ENCODE measurements around the gene CCL8.

CCL8 gene

GRCh38 chr17:34366010-34366409 lies 46.8 kb downstream of the CCL8 start:
- WGBS (ENCODE audit: insufficient coverage, insufficient read length): no CpG with 5 or more reads among the region's 1 CpG
- peaks cover 3% of the 10 kb centered on the region for H3K4me1 ChIP-seq (ENCODE audit: control insufficient read depth, insufficient read depth, low read length)
- no peaks in the 10 kb centered on the region for H3K9me3 ChIP-seq (ENCODE audit: control insufficient read depth, insufficient read depth, low read length)

GRCh38 chr17:34366529-34367107 lies 47.4 kb downstream of the CCL8 start:
- H3K4me3 ChIP-seq (ENCODE audit: low read length): no peak overlapping the region
- no peak for DNase-seq (ENCODE audit: low read depth, low spot score)
- no peaks in the 10 kb centered on the region for H3K27me3 ChIP-seq (ENCODE audit: control insufficient read depth, insufficient read depth, low read length)
- H3K27ac ChIP-seq (ENCODE audit: low read length): no peak overlapping the region
- H3K4me1 ChIP-seq (ENCODE audit: control insufficient read depth, insufficient read depth, low read length): peaks cover 3% of the 10 kb centered on the region
- no peaks in the 10 kb centered on the region for H3K36me3 ChIP-seq (ENCODE audit: control insufficient read depth, insufficient read depth, low read length)
- WGBS (ENCODE audit: insufficient coverage, insufficient read length): no CpG with 5 or more reads among the region's 4 CpGs
- H3K9me3 ChIP-seq (ENCODE audit: control insufficient read depth, insufficient read depth, low read length): no peaks in the 10 kb centered on the region

More at GRCh38 chr17:34366010-34366409, 46.8 kb downstream of the CCL8 start:
- DNase-seq (ENCODE audit: low read depth, low spot score): no peak
- H3K27me3 ChIP-seq (ENCODE audit: control insufficient read depth, insufficient read depth, low read length): no peaks in the 10 kb centered on the region
- H3K36me3 ChIP-seq (ENCODE audit: control insufficient read depth, insufficient read depth, low read length): no peaks in the 10 kb centered on the region
- no peak overlapping the region for H3K4me3 ChIP-seq (ENCODE audit: low read length)
- H3K27ac ChIP-seq (ENCODE audit: low read length): no peak overlapping the region

DNA sequence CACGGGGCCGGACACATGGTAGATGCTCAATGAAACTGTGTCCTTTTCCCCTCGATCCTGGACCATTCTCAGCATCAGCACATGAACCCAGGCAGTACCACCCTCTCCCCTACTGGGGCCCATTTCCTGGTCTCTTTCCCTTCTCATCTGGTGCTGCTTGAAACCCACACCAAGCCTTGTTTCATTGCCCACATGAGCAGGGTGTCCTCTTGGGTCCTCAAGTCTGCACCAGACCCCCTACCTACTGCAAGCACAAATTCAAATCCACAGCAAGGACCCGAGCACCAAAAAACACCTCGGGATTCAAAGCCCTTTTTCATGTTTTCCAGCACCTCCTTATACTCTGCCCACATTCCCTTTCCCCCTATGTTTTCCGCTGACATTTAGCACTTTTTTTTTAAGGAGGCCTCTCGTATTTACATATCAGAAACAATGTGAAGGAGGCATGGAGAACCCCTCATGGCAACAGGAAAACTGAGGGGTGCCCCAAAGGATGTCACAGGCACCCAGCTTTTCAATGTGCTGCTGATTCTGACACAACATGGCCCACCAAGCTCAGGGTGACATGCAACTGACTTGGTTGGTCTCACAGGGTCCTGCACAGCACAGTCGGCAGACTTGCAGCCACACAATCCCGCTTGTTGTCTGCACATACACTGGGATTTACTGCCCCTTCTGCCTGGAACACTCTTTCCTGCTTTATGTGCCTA lies 48.4 kb downstream of the CCL8 start:
- no peak overlapping the region for H3K27ac ChIP-seq (ENCODE audit: low read length)
- no CpG with 5 or more reads among the region's 9 CpGs for WGBS (ENCODE audit: insufficient coverage, insufficient read length)
- no peaks in the 10 kb centered on the region for H3K9me3 ChIP-seq (ENCODE audit: control insufficient read depth, insufficient read depth, low read length)

DNA sequence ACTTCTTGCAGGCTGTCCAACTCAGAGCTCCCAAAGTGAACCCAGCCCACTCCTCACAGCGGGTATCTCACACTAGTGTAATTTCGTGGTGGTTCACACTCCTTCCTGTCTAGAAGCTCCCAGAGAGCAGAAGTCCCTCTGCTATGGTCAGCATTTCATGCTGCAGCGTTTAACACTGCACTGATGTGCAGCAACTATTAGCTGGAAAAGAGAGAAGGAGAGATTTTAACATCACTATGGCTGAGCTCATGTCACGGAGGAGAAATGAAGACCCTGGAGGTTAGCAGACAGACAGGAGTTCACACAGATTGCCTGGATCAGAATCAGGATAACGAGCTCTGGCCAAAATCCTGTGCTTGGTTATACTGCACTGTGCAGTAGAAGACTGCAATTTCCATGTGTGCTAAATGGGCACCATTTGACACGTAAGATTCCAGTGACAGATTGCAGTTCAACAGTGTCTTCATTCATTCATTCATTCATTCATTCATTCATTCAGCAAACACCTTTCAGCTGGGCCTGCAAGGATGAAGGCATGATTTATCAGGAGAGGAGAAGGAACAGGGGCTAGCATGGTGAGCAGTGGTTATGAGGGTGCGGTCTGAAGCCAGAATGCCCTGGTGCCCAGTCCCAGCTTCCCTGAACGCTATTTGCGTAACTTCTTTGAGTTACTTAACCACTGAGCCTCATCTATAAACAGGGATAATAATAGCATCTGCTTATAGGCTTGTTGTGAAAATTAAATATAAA lies 49.1 kb downstream of the CCL8 start:
- Histone ChIP-seq H3K27me3 (ENCODE audit: control insufficient read depth, insufficient read depth, low read length) (no peaks in the 10 kb centered on the region), H3K4me3 (ENCODE audit: low read length) (no peak overlapping the region), H3K36me3 (ENCODE audit: control insufficient read depth, insufficient read depth, low read length) (no peaks in the 10 kb centered on the region), H3K9me3 (ENCODE audit: control insufficient read depth, insufficient read depth, low read length) (no peaks in the 10 kb centered on the region), H3K27ac (ENCODE audit: low read length) (no peak overlapping the region), H3K4me1 (ENCODE audit: control insufficient read depth, insufficient read depth, low read length) (peaks cover 3% of the 10 kb centered on the region)
- no peak for DNase-seq (ENCODE audit: low read depth, low spot score)
- no CpG with 5 or more reads among the region's 9 CpGs for whole genome bisulfite sequencing (ENCODE audit: insufficient coverage, insufficient read length)

More for the DNA sequence above, 48.4 kb downstream of the CCL8 start:
- Histone ChIP-seq H3K4me3 (ENCODE audit: low read length) (no peak overlapping the region), H3K27me3 (ENCODE audit: control insufficient read depth, insufficient read depth, low read length) (no peaks in the 10 kb centered on the region), H3K4me1 (ENCODE audit: control insufficient read depth, insufficient read depth, low read length) (peaks cover 3% of the 10 kb centered on the region), H3K36me3 (ENCODE audit: control insufficient read depth, insufficient read depth, low read length) (no peaks in the 10 kb centered on the region)
- no peak for DNase-seq (ENCODE audit: low read depth, low spot score)

- Histone ChIP-seq H3K27ac (ENCODE audit: low read length) (no peak overlapping the region), H3K9me3 (ENCODE audit: control insufficient read depth, insufficient read depth, low read length) (no peaks in the 10 kb centered on the region), H3K36me3 (ENCODE audit: control insufficient read depth, insufficient read depth, low read length) (no peaks in the 10 kb centered on the region), H3K4me3 (ENCODE audit: low read length) (no peak overlapping the region), H3K4me1 (ENCODE audit: control insufficient read depth, insufficient read depth, low read length) (peaks cover 3% of the 10 kb centered on the region), H3K27me3 (ENCODE audit: control insufficient read depth, insufficient read depth, low read length) (no peaks in the 10 kb centered on the region)
- WGBS (ENCODE audit: insufficient coverage, insufficient read length): no CpG with 5 or more reads among the region's 4 CpGs
- DNase-seq (ENCODE audit: low read depth, low spot score): no peak
Measured at GRCh38 chr17:34368946-34369500, 49.8 kb downstream of the CCL8 start.

GRCh38 chr17:34369571-34369970 lies 50.3 kb downstream of the CCL8 start:
- no peak for DNase-seq (ENCODE audit: low read depth, low spot score)
- H3K4me1 ChIP-seq (ENCODE audit: control insufficient read depth, insufficient read depth, low read length): peaks cover 3% of the 10 kb centered on the region
- H3K36me3 ChIP-seq (ENCODE audit: control insufficient read depth, insufficient read depth, low read length): no peaks in the 10 kb centered on the region
- no peaks in the 10 kb centered on the region for H3K9me3 ChIP-seq (ENCODE audit: control insufficient read depth, insufficient read depth, low read length)
- no peak overlapping the region for H3K27ac ChIP-seq (ENCODE audit: low read length)
- no CpG with 5 or more reads among the region's 3 CpGs for WGBS (ENCODE audit: insufficient coverage, insufficient read length)
- H3K4me3 ChIP-seq (ENCODE audit: low read length): no peak overlapping the region
- H3K27me3 ChIP-seq (ENCODE audit: control insufficient read depth, insufficient read depth, low read length): no peaks in the 10 kb centered on the region

GRCh38 chr17:34370376-34370996 lies 51.3 kb downstream of the CCL8 start:
- peaks cover 3% of the 10 kb centered on the region for H3K4me1 ChIP-seq (ENCODE audit: control insufficient read depth, insufficient read depth, low read length)

GRCh38 chr17:34370997-34371395 lies 51.8 kb downstream of the CCL8 start:
- no peak for DNase-seq (ENCODE audit: low read depth, low spot score)
- H3K9me3 ChIP-seq (ENCODE audit: control insufficient read depth, insufficient read depth, low read length): no peaks in the 10 kb centered on the region
- no peaks in the 10 kb centered on the region for H3K36me3 ChIP-seq (ENCODE audit: control insufficient read depth, insufficient read depth, low read length)
- H3K4me1 ChIP-seq (ENCODE audit: control insufficient read depth, insufficient read depth, low read length): peaks cover 3% of the 10 kb centered on the region
- H3K4me3 ChIP-seq (ENCODE audit: low read length): no peak overlapping the region
- WGBS (ENCODE audit: insufficient coverage, insufficient read length): no CpG with 5 or more reads among the region's 3 CpGs
- no peak overlapping the region for H3K27ac ChIP-seq (ENCODE audit: low read length)
- no peaks in the 10 kb centered on the region for H3K27me3 ChIP-seq (ENCODE audit: control insufficient read depth, insufficient read depth, low read length)

More at GRCh38 chr17:34370376-34370996, 51.3 kb downstream of the CCL8 start:
- H3K27me3 ChIP-seq (ENCODE audit: control insufficient read depth, insufficient read depth, low read length): no peaks in the 10 kb centered on the region
- no CpG with 5 or more reads among the region's 5 CpGs for WGBS (ENCODE audit: insufficient coverage, insufficient read length)
- no peak for DNase-seq (ENCODE audit: low read depth, low spot score)
- H3K36me3 ChIP-seq (ENCODE audit: control insufficient read depth, insufficient read depth, low read length): no peaks in the 10 kb centered on the region
- H3K4me3 ChIP-seq (ENCODE audit: low read length): no peak overlapping the region
- H3K27ac ChIP-seq (ENCODE audit: low read length): no peak overlapping the region
- H3K9me3 ChIP-seq (ENCODE audit: control insufficient read depth, insufficient read depth, low read length): no peaks in the 10 kb centered on the region
